DMS153 treated with DMSO at 0.1 percent for 48 hours (cell line): ENCODE results near the gene SLC7A8.
"Not testable (repeated sequence)": the region's sequence is repeated elsewhere in the genome, so short reads cannot be mapped to it uniquely, and the experiment has no call there.

Experiments
- DNase-seq: peaks from one replicate; lab custom pipeline; 2025; ENCODE audit not compliant: unreplicated experiment; lab: John Stamatoyannopoulos, UW

The SLC7A8 gene

DNA sequence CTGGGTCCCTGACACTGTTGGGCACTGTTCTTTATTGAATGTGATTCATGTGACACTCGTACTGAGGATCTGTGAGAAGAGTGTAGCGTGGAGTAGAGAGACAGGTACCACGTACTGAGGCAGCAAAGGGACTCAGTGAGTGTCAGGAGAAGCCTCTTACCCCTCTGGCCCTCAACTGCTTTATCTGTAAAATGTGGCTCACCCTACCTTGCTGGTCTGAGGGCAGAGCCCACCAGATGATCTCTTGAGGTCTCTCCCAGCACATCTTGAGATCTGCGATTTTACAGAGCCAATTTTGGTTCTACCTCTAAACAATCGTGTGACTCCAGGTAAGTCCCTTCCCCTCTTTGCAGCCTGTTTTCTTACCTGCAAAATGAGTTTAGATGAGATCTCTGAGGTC, 67.5 kb downstream of the SLC7A8 start:
- DNase-seq = no peak

DNA sequence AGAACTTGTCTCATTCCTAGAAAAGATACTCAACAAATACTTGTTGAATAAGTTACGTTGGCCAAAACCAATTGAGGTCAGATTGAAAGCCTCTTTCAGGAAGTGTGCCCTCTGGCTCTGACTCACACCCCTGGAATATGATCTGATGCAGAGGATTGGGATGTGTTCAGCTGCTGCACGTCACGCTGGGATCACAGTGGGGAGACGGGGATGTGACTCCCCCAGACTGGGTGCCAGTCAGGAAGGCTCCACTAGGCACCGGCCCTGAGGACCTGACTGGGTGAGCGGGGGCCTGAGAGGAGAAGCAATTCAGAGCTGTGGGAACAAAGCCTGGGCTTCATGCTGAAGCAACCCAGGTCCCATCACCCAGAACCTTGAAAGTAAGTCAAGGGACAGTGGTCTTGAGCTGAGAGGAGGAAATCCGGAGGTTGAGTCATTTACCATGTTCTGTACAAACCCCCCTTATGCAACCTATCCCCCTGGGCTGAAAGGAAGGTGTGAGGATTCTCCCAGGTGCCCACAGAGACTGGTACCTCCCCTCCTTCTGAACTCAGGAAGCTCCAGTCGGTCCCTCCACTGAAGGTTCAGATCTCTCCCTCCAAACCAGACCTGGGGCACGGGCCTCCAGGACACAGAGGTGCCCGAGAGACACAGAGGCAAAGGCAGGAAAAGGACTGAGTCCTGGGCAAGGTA, 68.3 kb downstream of the SLC7A8 start:
- no peak for DNase-seq

DNA sequence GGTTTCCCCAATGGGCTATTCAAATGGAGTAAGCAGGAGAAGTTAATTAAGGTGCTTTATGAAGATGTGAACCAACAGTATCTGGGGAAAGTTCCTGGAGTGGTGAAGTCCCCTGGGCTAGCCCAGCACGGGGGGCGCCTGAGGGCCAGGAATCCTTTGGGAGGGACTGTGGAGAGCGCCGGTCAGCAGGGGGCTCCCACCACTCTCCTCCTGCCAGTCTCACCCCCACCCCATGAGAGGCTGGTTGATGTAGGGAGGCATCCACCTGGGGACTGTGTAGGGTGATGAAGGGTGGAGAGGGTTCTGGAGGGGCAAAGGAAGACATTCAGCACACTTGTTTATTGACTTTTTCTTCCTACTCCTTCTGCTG, 68.8 kb downstream of the SLC7A8 start:
- no peak for DNase-seq

GRCh38 chr14:23114120-23114458, 69.4 kb downstream of the SLC7A8 start:
- no peak for DNase-seq

DNA sequence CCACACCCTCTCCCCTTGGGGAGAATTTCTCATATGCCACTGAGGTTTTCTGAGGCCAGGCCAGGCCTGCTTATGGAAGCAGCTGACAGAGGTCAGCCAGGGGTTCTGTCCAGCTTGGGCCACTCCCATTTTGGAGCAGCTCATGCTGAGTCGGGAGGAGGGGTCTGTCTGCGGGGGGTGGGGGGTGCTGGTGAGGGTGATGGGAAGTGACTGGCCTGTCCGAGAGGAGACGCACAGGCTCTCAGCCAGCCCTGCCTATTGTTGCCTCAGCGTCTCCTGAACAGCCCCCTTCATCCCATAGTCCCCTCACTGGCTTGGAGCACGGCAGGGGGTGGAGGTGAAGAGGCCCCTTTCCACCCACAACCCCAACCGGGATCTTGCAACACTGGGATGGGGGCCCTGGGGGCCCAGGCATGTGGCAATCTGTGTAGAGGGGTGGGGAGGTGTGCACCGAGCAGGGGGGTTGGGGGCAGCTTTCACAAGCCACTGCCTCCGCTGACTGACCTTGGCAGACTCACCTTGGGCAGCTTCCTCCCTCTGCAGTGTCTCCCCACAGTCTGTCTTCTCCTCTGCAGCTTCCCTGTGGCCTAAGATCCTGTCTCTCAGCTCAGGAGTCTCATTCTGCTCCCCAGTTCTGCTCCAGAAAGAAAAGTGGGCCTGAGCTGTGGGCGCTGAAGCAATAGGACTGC, 69.9 kb downstream of the SLC7A8 start:
- DNase-seq = no peak

- no peak for DNase-seq
Observed at GRCh38 chr14:23112359-23113178, 70.9 kb downstream of the SLC7A8 start.

GRCh38 chr14:23110579-23111365, 72.7 kb downstream of the SLC7A8 start:
- DNase-seq = no peak

- DNase-seq = no peak
Observed at GRCh38 chr14:23109769-23110168, 73.7 kb downstream of the SLC7A8 start.

DNA sequence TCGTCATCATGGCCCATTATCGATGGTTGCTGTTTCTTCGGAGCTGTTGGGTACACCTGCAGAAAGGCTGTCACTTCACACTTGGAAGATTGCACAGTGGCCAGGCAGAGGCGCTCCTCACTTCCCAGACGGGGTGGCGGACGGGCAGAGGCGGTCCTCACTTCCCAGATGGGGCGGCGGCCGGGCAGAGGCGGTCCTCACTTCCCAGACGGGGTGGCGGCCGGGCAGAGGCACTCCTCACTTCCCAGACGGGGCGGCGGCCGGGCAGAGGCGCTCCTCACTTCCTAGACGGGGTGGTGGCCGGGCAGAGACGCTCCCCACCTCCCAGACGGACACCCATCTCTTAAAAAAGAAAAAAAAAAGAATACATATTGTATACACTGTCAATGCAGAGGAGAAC, 75.3 kb downstream of the SLC7A8 start:
- DNase-seq = not testable (repeated sequence)

GRCh38 chr14:23107620-23108019, 75.8 kb downstream of the SLC7A8 start:
- not testable (repeated sequence) for DNase-seq

DNA sequence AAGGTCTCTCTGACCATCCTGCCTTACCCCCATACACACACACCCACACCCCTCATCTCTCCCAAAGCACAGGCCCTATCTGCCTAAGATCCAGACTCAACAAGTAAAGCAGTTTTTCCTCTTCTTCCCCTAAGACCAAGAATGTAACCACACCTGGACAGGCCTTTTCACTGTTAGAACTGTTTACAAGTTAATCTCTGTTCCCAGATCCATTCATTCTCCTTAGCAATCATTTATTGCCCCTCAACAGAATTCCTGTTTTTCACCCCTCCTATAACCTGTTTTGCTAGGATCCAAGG, 76.8 kb downstream of the SLC7A8 start:
- no peak for DNase-seq

GRCh38 chr14:23105348-23105824, 78.1 kb downstream of the SLC7A8 start:
- DNase-seq = no peak

DNA sequence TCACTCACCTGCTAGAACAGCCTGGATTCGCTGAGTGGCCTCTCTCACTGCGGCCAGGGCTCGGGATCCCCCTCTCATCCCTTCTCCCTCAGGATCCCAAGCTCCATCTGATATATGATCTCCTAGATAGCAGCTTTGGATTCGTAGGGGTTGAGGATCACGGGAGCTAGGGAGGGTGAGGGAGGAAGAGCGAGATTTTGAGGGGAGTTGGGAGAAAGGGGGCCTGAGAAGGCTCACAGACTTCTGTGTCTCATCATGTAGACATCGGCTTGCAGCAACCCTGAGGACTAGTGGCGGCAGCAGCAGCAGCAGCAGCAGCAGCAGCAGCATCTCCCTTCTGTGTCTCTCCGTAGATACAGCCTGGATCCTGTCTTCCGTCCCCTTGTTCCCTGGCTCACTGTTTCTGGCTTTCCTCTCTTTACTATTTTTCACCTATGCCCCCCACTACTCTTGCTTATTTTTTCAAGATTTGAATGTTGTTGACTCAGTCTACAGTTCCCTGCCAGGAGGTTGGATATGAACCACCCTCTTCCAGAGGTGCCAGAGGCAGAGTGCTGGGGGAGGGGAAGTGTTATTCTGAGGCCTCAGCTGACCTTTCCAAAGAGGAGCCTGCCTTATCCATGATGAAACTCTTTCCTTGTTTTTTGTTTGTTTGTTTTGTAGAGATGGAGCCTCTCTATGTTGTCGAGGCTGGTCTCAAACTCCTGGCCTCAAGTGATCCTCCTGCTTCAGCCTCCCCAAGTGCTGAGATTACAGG, 78.7 kb downstream of the SLC7A8 start, which contains the start of gene CIROP:
Gene CIROP (minus strand): TSS at position 399 of the 757 bp plus-strand sequence. CDS start 69 bp downstream, at position 330.
- no peak for DNase-seq

DNA sequence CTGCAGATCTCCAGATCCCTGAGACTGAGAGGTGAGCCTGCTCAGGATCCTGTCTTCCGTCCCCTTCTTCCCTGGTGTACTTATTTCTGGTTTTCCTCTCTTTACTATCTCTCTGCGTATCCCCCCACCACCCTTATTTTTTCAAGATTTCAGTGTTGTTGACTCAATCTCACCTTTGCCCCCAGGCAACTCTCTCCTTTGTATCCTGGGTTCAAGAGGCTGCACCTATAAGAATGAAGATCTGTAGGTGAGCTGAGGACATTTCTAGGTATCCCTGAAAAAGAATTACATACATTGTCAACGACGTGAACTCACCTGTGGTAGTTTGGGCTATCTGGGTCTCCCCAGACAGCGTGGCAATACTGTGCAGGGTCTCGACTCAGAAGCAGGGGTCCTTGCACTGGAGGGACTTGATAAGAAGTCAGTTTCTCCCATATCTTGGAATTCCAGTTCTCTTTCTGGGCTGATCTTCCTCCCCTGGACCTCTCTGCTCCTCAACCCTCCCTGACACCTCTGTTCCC, 79.3 kb downstream of the SLC7A8 start:
- DNase-seq = no peak

- DNase-seq = no peak
Observed at GRCh38 chr14:23103581-23103980, 79.9 kb downstream of the SLC7A8 start.

DNA sequence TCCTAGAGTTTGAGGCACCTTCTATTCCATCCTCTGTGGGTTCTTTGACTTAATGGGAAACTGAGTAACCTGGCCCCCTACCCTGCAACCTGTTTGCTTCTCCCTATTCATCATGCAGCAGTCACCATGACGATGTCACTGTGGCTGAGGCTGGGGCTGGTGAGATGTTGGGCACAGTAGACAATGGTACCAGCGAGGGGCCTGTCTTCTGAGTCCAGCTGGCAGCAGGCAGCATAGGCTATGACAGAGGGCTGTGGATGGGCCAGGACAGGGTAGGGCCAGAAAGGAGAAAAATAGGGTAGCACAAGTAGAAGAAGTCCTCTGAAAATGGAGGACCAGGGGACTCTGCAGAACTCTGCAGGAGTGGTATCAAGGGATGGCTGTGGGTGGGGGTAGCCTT, 80.7 kb downstream of the SLC7A8 start:
- no peak for DNase-seq

GRCh38 chr14:23101986-23102625, 81.4 kb downstream of the SLC7A8 start:
- no peak for DNase-seq

- no peak for DNase-seq
Observed at GRCh38 chr14:23101213-23101970, 82.1 kb downstream of the SLC7A8 start.
